GM21390 (cell line): ENCODE measurements around the gene ADA.
"Not testable (repeated sequence)": the region's sequence is repeated elsewhere in the genome, so short reads cannot be mapped to it uniquely, and the experiment has no call there.

Experiments
- ATAC-seq: cut with Tn5 transposase; IDR thresholded peaks from one replicate; pipeline ENCODE4 v1.9.1; 2021; ENCODE audit not compliant: unreplicated experiment

ADA gene

DNA sequence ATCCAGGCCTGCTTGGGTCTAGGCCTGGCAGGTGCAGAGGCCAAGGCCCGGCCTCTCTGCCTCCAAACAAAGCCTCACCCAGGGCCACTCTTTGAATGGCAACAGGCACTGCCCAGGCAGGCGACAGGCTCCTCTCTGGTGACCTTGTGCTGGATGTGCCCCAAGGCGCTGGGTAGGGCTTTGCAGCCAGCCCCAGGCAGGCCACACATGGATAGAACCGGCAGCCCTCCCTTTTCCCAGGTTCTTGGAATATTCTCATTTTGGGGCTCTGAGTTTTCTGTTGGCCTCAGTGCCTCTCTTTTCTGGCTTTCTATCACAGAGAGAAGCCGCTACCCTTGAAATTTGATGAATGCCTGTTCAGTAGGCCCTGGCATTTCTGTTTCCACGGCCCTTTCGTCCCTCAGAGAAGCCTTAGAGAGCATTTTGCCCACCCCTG, 50.2 kb downstream of the ADA start:
- no peak for ATAC-seq

DNA sequence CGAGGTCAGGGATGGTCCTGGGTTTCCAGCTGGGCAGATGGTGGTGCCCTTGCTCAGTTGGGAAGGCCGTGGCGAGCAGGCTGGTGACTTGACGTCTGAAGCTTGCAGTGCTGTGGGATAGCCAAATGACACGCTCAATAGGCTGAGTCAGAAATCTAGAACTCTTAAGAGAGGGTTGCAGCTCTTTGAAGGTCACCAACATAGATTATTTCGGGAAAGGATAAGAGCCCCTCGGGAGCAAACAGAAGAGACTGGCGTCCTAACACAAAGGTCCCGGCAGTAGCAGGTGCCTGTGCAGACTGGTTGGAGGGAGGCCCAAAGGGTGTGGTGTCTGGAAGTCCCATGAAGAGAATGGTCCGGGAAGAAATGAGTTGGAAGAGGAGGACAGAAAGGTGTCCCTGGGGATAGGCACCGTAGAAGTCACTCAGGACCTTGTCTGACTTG, 50.7 kb downstream of the ADA start:
- ATAC-seq = no peak

DNA sequence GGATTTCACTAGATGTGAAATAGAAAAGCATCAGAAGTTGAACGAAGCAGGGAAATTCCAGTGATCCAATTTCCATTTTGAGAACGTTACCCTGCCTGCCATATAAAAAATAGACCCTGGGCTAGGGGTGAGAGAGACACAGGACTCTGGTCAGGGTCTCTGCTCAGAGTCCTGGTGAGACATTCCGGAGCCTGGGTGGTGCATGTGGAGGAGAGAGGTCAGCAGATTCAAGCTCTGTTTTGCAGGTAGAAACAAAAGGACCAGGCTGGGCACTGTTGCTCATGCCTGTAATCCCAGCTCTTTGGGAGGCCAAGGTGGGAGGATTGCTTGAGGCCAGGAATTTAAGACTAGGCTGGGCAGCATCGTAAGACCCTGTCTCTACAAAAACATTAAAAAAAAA, 51.2 kb downstream of the ADA start:
- no peak for ATAC-seq

DNA sequence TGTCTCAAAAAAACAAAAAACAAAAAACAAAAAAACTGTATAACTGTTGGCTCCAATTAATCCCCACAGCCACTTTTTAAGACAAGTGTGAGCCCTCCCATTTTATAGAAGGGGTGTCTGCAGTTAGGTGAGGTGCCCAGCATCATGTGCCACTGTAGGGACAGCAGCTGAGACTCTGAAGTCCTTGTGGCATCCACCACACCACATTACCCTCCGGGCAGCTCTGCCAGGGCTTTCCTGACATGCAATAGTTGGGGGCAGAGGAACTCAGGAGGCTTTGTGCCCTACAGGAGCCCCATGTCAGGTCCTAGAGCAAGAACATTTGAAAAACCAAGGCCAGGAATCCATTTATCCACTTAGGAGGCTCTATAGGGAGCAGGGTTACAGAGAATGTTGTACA, 51.8 kb downstream of the ADA start:
- ATAC-seq = no peak

DNA sequence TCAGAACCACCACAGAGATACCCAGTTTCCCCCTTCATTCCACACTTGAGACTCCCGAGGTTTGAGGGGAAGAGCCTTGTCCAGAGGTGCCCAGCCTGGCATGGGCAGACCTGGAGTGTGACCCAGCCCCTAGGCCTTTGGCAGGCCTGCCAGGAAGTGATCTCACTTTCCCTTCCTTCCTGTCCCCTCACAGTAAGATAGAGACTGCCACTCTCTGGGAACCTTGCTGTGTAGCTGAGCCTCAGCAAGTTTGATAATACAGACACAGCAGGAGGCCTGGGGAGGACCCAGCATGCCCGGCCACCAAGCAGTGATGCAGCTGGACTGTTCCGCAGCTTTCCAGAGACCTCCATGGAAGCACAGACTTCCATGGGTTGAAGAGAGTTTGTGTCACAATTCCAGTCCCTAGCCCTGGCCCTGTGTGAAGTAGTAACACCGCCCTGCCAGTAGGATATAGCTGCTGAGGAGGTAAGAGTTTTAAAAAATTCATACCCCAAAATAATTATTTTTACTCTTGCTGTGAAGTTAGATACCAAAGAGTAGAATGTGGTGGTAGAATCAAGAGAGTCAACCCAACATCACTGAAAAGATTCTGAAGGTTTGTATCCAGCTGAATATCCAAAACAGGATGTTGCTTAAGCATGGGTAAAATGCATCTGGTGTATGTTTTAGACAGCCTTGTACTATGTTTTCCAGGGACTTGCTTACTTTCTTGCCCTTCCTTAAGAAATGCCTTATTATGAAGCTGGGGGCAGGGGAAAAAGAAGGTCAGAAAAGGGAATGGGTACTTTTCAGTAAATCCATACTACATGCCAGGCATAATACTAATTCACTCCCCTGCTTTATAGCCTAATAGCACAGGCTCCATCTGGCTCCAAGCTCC, 52.8 kb downstream of the ADA start:
- ATAC-seq = peak; percentile 69

DNA sequence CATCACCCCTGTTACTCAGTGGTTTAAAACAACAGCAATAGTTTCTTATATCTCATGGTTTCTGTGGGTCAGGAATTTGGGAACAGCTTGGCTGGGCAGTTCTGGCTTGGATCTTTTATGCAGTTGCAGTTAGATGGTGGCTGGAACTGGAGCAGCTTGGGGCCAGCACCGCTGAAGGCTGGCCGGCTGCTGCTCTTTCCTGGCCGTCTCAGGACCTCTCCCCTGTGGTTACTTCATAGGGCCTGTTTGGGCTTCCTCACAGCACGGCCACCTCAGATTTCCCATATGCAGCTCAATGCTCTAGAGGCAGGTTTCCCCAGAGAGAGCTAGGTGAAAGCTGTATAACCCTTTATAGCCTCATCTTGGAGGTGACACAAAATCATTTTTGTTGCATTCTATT, 53.6 kb downstream of the ADA start:
- ATAC-seq = no peak

DNA sequence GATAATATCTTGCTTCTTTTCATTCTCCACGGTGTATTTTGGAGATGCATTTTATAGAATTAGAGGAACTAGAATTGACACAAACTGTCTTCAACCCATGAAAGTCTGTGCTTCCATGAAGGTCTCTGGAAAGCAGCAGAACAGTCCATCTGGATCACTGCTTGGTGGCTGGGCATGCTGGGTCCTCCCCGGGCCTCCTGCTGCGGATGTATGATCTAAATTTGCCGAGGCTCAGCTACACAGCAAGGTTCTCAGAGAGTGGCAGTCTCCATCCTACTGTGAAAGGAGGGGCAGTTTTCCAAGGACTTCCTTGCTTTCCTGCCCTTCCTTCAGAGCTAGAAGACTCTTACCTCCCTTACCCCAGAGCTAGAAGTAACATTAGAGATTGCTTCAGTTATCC, 54.0 kb downstream of the ADA start:
- ATAC-seq = no peak

DNA sequence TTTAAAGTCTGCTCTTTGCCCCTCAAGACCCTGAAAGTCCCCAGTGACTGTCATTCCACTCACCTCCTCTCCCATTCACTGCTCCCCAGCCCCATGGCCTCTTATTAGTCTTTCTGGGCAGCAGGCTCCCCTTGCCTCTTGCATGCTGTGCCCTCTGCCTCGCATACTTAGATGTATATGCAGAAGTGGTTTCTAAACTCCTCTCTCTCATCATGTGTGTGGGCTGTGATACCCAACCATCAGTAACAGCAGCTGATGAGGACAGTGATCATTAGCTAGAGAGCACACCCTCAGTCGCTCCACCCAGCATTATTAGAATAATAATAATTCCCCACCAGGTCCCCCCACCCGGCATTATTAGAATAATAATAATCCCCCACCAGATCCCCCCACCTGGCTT, 54.6 kb downstream of the ADA start:
- no peak for ATAC-seq

DNA sequence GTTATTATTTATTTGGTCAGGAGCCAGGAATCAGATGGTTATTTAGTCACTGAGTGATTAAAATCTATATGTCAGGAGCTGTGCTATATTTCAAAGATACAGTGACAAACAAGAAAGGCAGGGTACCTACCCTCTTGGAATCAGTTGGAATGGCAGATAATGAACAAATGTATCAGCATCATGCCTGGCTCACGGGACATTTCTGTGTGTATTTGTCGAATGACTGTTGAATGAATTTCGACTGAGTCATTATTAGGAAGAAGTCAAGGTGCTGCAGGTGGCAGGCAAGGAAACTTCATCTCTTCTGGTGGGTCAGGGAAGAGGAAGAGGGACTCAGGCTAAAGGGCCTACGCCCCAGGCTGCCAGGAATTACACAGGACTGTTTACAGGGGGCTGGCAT, 55.5 kb downstream of the ADA start:
- no peak for ATAC-seq

DNA sequence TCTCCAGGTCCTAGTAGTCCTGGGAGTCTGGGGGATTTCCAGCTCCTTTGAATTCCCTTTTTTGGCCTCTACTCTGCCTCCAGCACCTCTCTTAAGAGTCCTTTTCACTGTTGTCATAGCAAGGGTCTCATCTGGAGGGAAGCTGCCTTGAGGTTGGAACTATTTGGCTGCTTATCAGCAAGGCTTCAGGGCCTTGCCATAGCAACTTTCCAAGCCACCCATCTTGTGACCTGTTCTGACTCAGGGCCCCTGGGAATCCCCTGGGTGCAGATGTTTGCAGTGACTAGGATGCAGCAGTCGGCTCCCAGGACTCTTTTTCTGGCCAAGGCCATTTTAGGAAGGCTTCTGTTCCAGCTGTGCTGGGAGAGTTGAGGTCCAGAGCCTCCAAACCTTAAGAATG, 56.8 kb downstream of the ADA start:
- ATAC-seq = no peak

DNA sequence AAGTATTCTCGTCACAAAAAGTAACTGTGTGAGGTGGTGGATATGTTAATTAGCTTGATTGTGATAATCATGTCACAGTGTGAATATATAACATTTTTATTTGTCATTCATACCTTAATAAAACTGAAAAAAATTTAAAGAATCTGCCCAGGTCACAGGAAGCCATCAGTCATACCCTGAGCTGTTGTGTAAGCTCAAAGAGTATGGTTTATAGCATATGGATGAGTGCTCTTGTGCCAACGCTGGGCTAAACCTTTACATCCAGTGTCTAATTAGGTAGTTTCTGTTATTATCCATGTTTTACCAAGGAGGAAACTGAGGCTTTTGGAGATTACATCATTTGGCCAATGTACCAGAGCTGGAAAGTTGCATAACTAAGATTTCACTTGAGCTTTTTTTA, 57.7 kb downstream of the ADA start:
- no peak for ATAC-seq

DNA sequence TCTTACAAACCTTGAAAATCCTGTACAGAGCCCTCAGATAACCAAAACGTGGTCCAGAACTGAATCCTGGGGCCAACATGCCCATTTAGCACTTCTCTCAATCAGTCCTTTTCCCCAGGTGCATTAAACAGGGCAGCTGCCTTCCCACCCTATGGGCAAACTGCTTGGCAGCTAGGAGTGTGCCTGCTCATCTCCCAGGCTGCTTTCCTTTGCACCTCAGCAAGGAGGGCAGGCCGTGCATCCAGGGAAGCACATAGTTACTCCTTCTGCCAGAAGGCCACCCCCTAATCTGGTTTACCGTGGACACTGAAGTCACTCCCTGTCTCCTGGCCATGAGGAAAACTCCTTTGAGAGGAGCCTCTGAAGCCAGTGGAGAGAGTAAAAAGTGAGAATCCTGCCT, 59.1 kb downstream of the ADA start:
- ATAC-seq = no peak

DNA sequence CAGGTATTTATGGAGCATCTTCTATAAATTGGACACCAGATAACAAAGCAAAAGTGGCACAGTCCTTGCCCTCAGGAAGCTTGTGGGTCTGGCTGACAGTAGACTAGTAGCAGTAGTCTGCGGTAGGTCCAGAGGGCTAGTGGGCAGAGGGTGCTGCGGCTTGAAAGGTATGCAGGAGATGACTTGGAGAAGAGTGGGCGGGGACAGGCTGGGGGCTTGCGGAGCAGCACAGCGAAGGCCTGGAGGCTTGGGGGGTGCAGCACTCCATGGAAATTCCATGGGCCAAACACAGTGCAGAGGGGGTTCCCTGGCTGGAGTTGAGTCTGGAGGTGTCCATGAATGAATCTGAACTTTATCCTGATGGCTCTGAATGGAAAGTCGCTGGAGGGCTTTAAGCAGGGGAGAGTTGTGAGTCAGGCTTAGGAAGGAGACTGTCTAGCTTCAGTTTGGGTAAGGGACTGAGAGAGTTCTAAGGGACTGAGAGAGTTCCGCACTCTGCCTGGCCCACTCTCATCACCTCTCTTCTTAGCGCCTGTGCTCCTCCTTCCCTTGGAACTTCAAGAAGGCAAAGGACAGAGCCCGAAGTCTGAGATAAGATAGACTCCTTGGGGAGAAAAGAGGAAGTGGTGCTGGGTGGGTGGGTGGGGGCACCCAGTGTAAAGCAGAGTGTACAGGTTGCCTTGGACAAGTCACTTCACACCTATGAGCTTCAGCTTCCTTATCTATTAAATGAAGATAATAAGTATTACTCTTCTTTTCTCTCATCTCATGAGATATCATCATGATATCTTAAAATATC, 60.3 kb downstream of the ADA start:
- no peak for ATAC-seq

DNA sequence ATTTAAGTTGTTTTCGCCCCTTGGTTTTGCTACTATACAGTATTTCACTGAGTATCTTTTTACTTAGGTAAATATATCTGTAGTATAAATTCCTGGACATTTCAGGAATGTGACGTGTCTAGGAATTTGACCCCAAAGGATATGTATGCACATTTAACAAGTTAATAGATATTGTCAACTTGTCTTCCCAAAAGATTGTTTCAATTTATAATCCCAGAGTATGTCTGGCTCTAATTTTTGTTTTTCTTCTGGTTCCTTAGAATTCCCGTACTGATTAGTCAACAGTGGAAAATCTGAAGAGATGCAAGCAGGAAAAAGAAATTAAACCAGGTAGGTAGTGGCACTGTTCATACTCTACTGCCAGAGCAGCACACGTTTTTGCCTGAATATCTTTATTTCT, 62.0 kb downstream of the ADA start:
- ATAC-seq = no peak

DNA sequence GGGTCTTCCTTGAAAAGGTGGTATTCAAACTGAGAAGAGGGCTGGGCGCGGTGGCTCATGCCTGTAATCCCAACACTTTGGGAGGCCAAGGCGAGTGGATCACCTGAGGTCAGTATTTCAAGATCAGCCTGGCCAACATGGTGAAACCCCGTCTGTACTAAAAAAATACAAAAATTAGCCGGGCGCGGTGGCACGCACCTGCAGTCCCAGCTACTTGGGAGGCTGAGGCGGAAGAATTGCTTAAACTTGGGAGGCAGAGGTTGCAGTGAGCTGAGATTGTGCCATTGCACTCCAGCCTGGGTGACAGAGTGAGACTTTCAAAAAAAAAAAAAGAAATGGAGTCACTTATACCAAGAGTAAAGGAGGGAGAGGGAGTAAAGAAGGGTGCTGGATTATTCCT, 63.2 kb downstream of the ADA start:
- ATAC-seq = not testable (repeated sequence)

DNA sequence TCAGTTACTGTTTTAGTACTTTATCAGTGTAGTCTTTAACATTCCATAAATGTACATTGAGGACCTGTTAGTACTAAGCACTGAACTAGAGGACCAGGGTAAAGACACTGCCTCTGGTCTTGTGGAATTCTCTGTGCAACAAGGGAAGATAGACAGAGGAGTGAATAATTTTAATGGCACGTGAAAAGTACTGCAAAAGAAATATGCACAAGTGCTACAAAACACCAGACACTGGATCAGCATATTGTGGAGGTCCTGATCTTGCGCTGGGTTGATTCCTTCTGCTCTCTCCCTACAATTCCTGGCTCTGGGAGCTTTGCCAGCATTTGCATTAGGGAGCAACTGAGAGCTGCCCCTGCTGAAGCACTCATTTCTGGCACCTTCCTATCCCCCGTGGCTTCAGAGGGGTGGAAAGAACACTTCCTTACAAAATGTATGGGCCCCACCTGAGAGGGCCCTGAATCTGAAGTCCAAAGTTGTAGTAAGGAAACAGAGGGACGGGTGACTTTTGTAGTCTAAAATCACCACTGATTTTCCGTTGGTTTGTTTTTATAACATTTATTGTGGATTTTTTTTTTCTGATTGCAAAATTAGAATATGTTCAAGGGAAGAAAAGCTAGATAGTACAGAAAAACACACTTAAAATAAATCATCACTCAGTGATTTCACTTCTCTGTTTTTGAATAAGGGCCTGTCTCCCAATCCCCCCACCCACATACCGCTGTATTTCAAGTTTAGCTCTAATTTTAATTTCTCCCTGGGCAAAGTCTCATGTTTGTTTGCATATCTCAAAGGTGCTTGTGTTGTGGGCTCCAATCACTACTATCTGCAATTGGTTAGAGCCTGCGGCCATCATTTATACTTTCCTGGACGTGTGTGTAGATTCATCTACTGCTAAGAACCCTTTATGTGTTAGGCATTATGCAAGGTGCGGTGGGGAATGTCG, 64.2 kb downstream of the ADA start:
- ATAC-seq = no peak

DNA sequence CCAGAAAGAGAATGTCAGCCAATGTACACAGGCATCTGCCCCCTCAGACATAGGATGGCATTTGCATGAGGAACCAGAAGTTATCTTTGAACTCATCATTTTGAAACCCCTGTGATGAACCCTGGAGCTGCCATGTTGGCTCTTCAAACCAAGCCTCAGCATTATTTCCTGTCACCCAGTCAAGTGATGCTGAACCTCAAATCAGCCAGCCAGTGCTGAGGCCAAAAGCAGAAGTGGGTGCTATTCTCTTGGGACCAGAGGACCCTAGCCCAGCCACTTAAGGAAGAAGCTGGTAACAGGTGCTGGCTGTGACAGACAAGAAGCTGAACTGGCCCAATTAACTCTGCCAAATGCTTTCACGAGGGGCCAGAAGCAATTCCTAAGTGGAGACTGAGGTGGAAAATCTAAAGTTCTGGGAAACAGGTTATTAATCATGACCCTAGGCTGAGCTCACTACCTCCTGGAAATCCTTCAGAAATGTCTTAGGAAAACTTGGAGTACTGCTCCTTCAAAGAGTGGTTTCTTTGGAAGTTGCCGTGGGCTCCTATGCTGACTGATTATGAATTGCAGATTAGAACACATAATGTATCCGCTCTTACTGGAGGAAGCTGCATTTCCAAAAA, 65.1 kb downstream of the ADA start:
- ATAC-seq = peak; percentile 55

DNA sequence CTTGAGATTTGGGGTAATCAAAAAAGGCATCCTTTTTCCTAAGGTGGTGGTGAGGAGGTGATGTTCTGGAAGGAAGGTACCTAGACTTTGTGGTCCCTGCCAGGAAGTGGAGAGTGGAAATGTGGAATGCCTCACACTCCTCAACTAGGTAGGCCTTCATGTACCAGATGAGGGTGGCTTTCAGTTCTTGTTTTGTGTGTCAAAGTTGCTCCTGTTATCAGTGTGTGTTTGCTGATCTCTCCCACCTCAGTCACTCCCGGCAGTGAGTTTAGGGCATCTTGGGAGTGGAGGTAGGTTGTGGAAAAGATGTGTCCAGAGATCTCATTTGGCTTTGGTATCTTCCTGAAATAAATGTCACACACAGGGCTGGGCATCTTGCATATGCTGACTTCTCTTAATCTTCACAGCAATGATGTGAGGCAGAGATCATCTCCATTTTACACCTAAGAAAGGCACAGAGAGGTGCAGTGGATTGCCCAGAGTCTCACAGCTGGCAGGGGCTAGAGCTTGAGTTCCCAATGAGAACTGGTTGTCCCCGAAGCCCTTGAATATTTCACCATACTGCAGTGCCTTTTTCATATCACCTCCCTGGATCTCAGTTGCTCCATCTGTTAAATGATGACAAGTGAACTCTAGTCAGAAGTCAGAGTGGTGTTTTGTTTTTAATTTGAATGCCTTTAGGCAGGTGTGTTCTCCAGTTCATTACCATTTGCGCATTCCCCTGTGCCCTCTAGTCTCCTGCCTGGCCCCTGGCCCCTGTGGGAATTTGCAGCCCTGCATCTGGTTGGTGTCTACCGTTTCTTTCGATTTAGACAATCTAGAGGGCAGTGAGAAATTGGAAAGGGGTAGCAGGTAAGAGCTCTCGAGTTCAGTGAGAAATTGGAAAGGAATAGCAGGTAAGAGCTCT, 66.2 kb downstream of the ADA start:
- no peak for ATAC-seq

DNA sequence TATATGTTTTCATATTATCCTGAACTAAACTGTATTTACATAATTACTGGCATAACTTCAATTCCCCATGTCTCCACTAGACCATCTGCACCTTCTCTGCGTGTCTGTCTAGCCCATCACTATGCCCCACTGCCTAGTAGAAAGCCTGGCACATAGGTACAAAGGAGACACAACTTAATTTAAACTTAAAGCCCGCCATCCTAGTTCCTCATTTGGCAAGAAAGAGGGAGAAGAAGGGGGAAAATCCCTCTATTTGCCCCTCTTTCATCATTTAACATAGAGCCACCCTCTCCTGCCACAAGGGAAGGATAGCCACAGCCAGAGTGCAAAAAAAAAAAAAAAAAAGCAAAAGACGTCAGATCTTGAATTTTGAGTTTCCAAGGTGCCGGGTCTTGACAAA, 67.3 kb downstream of the ADA start:
- no peak for ATAC-seq

DNA sequence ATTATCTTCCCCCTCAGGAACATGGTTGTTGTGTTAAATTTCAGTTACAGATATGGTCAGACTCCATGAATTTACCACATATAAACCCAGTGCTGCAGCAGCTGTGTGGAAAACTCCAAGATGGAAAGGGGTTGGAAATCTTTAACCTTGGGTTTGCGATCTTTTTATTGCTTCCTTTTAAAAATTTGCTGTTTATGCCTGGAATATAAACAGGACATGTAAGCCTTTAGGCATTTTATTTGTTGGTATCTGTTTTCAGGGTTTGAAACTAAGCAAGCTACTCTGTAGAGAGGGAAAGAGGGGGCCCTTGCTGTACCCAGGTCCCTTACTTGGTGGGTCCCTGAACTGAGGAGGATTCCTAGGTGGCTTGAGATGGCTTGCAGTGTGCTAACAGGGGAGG, 68.3 kb downstream of the ADA start:
- no peak for ATAC-seq
